Body of pancreas (tissue), 4 donors: Measurements from ENCODE around the gene RAET1E.

Source experiments
- POLR2A ChIP-seq, 3 donors: fragments of 450-650 bp; IDR thresholded peaks; one replicate each; pipeline ENCODE4 v1.6.1; 2016; ENCODE audit warnings: antibody characterized with exemption in 3 of 3, mild to moderate bottlenecking in 2 of 3
- TF ChIP-seq, protein P1 (sequence below), 7 experiments: fragments of 450-650 bp in 4 of 7; fragments of 200-600 bp in 3 of 7; sonication (generic) in 3 of 7; IDR thresholded peaks; one replicate each; pipeline ENCODE4 v1.5.1; 2016 to 2019; ENCODE audit warnings: antibody characterized with exemption in 7 of 7

DNA sequence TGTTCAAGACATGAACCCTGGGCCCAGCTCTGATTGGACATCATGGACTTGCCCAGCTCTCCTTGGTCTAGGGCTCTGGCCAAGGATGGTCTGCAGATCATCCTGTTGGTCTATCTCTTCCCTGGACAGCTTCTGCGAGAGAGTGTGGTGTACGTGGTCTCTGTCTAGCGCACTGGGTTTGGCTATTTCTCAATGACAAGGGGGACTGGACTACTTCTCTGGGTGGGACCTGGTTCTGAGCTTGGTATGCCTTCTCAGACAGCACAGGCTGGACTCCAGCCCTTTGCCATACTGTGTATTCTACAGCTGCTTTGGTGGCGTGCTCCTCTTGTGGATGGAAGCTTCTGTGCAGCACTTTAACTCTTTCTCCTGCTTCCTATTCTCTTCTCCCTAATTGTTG is 8.5 kb upstream of the RAET1E start:
- TF ChIP-seq, protein P1, sequence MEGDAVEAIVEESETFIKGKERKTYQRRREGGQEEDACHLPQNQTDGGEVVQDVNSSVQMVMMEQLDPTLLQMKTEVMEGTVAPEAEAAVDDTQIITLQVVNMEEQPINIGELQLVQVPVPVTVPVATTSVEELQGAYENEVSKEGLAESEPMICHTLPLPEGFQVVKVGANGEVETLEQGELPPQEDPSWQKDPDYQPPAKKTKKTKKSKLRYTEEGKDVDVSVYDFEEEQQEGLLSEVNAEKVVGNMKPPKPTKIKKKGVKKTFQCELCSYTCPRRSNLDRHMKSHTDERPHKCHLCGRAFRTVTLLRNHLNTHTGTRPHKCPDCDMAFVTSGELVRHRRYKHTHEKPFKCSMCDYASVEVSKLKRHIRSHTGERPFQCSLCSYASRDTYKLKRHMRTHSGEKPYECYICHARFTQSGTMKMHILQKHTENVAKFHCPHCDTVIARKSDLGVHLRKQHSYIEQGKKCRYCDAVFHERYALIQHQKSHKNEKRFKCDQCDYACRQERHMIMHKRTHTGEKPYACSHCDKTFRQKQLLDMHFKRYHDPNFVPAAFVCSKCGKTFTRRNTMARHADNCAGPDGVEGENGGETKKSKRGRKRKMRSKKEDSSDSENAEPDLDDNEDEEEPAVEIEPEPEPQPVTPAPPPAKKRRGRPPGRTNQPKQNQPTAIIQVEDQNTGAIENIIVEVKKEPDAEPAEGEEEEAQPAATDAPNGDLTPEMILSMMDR (IDR thresholded peaks at IDR 0.05) = no peak
- no peak for TF ChIP-seq POLR2A (IDR thresholded peaks at IDR 0.05)
